ENCODE measurements around the gene DCST2. TPM values are rescaled to one million over a fixed set of nuclear protein-coding genes. Genes with fewer than 3 reads are reported as not detected.

DCST2 gene
- polyA plus RNA-seq, 1 donor = 4.1 TPM

DNA sequence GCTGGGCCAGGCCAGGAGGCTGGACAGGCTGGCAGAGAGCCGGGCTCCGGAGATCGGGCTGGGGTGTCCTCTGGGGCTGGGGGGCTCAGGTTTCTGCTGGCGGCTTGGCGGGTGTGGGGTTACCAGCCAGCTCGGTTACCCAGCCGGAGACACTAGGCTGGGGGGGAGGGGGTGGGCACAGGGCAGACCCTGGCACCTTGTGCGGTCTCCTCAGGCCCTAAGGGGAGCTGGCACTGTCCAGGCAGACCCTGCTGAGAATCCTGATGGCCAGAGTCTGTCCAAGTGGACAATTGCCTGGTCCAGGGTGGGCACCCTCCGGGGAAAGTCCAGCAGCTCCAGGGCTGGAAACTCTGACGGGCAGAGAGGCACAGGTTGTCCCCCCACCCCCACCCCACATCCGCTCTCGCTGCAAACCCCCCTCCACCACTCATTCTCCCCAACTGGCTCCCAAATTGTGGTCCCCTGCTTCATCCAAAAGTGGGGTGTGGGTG lies 24.3 kb downstream of the DCST2 start:
- WGBS (ENCODE audit: insufficient coverage, low lambda C conversion rate) = no CpG with 5 or more reads among the region's 12 CpGs
- H3K27me3 ChIP-seq (ENCODE audit: control insufficient read depth, insufficient read depth, low read length) = no peaks in the 10 kb centered on the region
- H3K9me3 ChIP-seq (ENCODE audit: control insufficient read depth, low read depth, low read length) = no peaks in the 10 kb centered on the region
- no peak for DNase-seq
- peaks cover 38% of the 10 kb centered on the region for H3K36me3 ChIP-seq (ENCODE audit: control insufficient read depth, insufficient read depth, low read length)
- peak overlapping the region; percentile 25 for H3K4me3 ChIP-seq (ENCODE audit: low read length)
- peak overlapping the region; percentile 69 for H3K27ac ChIP-seq (ENCODE audit: low read length)
- peaks cover 98% of the 10 kb centered on the region for H3K4me1 ChIP-seq (ENCODE audit: control insufficient read depth, insufficient read depth, low read length)

DNA sequence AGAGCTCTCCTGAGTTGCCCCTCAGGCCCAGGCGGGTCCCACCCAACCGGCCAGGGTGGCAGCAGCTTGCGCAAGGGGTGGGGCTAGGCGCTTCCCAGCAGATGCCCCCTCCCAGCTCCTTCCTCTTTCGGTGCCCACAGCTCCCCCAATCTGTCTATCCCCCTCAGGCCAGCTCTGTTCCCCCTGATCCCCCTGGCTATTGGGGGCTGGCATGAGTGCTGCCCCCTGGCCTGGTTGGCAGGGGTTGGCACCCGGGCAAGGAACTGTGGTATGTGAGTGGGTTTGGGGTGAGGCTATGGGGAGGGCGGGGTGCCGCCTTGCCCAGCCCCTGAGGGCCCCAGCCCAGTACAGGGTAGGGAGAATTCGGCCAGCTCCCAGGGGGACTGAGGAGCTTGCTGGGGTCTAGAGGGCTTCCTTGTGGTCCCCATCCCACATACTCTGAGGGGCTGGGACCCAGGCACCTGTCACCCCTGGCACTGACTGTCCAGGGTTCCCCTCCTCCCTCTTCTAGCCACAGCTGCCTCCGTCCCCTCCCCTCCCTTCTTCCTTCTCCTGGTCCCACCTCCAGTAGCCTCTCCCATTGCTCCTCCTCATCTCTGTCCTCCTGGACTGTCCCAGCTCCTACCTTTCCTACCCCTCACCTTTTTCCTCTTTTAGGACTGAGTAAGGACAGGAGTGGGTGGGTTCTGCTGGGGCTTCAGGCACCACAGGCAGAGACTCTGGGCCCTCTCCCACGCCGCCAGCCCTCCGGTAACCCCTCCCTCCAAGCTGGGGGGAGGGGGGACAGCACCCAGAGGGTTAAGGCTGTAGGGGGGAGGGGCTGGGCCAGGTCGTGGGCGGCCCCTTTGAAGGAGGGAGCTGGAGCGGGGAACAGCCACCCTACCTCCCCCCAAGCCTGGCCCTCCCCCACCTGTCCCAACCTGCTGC lies 25.3 kb downstream of the DCST2 start:
- H3K4me1 ChIP-seq (ENCODE audit: control insufficient read depth, insufficient read depth, low read length) = peaks cover 91% of the 10 kb centered on the region
- 43% methylated on average over 1 of the region's 16 CpGs for WGBS (ENCODE audit: insufficient coverage, low lambda C conversion rate)
- H3K27me3 ChIP-seq (ENCODE audit: control insufficient read depth, insufficient read depth, low read length) = no peaks in the 10 kb centered on the region
- DNase-seq = peak in 1 of 2 donors; percentile 46
- peaks cover 30% of the 10 kb centered on the region for H3K36me3 ChIP-seq (ENCODE audit: control insufficient read depth, insufficient read depth, low read length)
- no peaks in the 10 kb centered on the region for H3K9me3 ChIP-seq (ENCODE audit: control insufficient read depth, low read depth, low read length)
- H3K27ac ChIP-seq (ENCODE audit: low read length) = peak overlapping the region; percentile 69
- H3K4me3 ChIP-seq (ENCODE audit: low read length) = peak overlapping the region; percentile 25

DNA sequence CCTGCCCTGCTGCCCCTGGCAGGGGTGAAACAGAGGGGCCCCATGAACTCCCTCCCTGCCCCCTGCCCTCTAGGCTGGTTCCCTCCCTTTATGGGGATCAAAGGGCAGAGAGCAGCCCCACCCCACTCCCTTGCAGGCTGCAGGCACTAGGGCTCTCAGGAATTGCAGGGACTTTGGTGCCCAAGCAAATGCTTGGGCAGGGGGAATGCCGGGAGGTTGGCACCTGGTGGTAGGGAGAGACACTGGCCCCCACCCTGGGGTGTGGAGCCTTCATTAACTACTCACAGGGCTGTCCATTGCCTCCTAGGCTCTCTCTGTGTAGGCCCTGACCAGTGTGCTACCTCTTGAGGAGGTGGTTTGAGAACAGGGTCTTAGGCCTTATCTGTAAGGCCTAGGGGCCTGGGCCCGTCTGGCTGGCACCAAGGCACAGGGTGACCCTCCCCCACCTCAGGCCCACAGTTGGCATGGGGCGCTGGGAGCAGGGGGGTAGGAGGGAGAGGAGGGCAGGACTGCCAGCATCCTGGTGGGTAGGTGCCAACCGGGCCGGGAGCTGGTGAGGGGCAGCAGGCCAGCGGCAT lies 26.2 kb downstream of the DCST2 start:
- H3K4me3 ChIP-seq (ENCODE audit: low read length) = peak overlapping the region; percentile 25
- peak overlapping the region; percentile 69 for H3K27ac ChIP-seq (ENCODE audit: low read length)
- H3K9me3 ChIP-seq (ENCODE audit: control insufficient read depth, low read depth, low read length) = no peaks in the 10 kb centered on the region
- peak; percentile 78 to 88 for DNase-seq
- no CpG with 5 or more reads among the region's 6 CpGs for WGBS (ENCODE audit: insufficient coverage, low lambda C conversion rate)
- peaks cover 82% of the 10 kb centered on the region for H3K4me1 ChIP-seq (ENCODE audit: control insufficient read depth, insufficient read depth, low read length)
- no peaks in the 10 kb centered on the region for H3K27me3 ChIP-seq (ENCODE audit: control insufficient read depth, insufficient read depth, low read length)
- peaks cover 23% of the 10 kb centered on the region for H3K36me3 ChIP-seq (ENCODE audit: control insufficient read depth, insufficient read depth, low read length)

DNA sequence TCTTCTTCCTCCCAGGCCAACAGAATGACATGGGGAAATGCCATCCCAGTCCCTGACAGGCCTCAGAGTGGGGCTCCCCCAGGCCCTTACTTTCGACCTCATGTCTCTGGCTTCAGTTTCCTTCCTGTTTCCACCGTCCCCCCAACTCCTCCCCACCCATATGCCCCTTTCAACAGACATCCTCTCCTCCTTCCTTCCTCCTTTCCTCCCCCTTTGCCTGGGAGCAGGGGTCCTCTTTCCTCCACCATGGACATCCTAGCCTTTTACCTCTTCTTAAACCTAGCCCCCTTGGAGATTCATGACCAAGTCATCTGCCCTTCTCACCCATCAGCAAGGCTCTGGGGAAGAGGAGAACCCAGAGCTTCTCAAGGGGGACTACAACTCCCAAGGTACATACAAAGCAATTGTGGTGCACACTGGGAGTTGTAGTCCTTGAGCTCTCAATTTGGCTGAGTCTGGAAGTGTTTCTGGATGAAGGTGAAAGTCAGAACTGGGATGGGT lies 26.9 kb downstream of the DCST2 start:
- Histone ChIP-seq H3K27me3 (ENCODE audit: control insufficient read depth, insufficient read depth, low read length) (no peaks in the 10 kb centered on the region), H3K4me3 (ENCODE audit: low read length) (no peak overlapping the region), H3K27ac (ENCODE audit: low read length) (peak overlapping the region; percentile 69), H3K9me3 (ENCODE audit: control insufficient read depth, low read depth, low read length) (no peaks in the 10 kb centered on the region), H3K36me3 (ENCODE audit: control insufficient read depth, insufficient read depth, low read length) (peaks cover 18% of the 10 kb centered on the region), H3K4me1 (ENCODE audit: control insufficient read depth, insufficient read depth, low read length) (peaks cover 75% of the 10 kb centered on the region)
- DNase-seq = peak in 1 of 2 donors; percentile 44
- WGBS (ENCODE audit: insufficient coverage, low lambda C conversion rate) = no CpG with 5 or more reads among the region's 2 CpGs

DNA sequence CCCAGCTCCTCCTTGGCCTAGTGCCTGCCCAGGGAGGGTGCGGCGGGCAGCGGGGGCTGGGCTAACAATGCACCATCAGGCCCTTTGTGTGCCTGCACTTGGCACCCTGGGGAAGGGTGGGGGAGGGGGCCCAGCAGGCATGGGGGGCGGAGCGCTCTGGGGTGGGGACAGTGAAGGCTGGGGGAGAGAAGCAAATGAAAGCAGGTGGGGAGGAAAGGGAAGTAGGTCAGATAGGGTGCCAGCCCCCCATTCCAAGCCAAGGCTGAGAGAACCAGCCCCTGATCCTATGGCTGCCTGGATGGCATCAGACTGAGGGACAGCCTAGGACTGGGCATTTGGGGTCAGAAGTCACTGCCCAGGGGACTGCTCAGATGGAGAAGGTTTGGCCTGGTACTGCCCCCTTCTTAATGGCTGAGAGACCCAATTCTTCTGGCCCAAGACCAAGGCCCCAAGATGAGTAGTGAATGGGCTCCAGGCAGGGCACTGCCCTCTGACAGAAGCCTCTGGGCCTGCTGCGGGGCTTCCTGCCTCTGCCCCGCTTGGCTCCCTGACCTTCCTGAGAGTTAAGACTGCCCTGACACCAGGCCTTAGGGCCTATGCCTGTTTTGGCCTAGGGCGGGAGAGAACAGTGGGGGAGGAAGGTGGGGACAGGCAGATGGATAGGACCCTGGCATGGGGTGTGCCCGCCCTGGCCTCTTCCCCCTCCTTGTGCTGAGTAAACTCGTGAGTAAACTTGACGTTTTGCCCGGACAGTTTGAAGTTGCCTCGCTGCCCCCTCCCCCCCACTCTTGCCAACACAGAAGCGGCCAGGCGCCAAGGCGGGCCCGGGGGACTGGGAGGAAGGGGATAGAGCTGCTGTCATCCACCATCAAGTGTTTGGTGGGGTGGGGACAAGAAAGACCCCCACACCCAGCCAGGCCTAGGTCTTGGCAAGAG lies 28.2 kb downstream of the DCST2 start:
- Histone ChIP-seq H3K4me1 (ENCODE audit: control insufficient read depth, insufficient read depth, low read length) (peaks cover 62% of the 10 kb centered on the region), H3K27me3 (ENCODE audit: control insufficient read depth, insufficient read depth, low read length) (no peaks in the 10 kb centered on the region), H3K36me3 (ENCODE audit: control insufficient read depth, insufficient read depth, low read length) (peaks cover 10% of the 10 kb centered on the region), H3K9me3 (ENCODE audit: control insufficient read depth, low read depth, low read length) (no peaks in the 10 kb centered on the region), H3K4me3 (ENCODE audit: low read length) (peak overlapping the region; percentile 94), H3K27ac (ENCODE audit: low read length) (peak overlapping the region; percentile 85)
- no CpG with 5 or more reads among the region's 17 CpGs for WGBS (ENCODE audit: insufficient coverage, low lambda C conversion rate)
- DNase-seq = peak in 1 of 2 donors; percentile 33

DNA sequence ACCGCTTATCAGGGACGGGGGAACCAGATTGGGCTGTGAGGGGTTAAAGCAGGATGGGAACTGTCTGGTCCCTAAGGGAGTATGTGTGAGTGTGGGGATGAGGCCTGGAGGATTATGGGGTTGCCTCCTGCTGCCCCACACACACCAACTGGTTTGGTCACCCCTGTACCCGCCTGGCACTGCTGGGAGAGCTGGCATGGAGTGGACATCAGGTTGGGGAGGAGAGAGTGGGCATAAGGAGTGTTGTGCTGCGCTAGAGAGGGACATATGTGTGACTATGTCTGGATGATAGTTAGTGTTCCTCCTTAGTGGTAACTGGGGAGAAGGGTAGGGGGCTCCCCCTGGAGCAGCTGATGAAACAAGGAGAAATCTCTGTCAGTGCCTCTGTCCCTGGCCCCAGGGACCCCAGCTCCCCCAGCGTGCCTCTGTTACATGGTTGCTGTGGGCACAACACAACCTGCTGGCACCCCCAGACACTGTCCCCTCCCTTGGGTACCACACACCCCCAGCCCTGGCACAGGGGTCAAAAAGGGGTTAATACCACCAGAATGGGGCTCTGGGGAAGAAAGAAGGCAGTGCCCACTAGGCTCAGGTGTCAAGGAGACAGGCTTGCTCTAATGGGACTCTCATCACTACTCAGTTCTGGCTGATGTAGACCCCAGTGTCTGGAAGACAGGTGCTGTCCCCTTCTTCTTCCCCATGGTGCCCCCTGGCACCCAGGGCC lies 29.1 kb downstream of the DCST2 start:
- DNase-seq = no peak
- peaks cover 61% of the 10 kb centered on the region for H3K4me1 ChIP-seq (ENCODE audit: control insufficient read depth, insufficient read depth, low read length)
- H3K27me3 ChIP-seq (ENCODE audit: control insufficient read depth, insufficient read depth, low read length) = no peaks in the 10 kb centered on the region
- peak overlapping the region; percentile 94 for H3K4me3 ChIP-seq (ENCODE audit: low read length)
- H3K36me3 ChIP-seq (ENCODE audit: control insufficient read depth, insufficient read depth, low read length) = peaks cover 10% of the 10 kb centered on the region
- WGBS (ENCODE audit: insufficient coverage, low lambda C conversion rate) = no CpG with 5 or more reads among the region's 5 CpGs
- no peaks in the 10 kb centered on the region for H3K9me3 ChIP-seq (ENCODE audit: control insufficient read depth, low read depth, low read length)
- H3K27ac ChIP-seq (ENCODE audit: low read length) = peak overlapping the region; percentile 85

DNA sequence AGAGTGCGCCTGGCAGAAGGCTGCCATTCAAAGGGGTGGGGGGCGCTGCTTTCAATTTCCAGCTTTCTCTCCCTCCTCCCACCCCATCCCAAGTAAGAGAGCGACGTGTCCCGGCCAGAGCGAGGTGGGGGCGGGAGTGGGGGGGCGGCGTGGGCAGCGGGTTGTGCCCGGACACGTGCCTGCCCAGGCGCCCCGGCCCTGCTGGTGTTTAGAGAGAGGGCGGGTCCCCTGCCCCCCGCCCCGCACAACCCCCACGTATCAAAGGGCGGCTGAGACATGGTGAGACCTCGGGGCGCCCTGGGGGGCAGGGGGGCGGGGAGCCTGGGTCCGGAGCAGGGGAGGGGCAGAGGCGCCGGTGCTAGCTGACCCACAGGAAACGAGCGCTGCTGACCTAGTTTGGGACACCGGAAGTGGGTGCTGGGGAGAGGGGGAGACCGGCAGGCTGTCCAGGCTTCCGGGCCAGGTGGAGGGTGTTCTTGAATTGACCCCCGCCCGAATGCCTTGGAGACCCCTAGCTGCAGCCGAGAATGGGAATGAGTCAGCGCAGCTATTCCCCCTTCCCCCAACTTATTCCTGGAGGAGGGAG lies 29.7 kb downstream of the DCST2 start:
- Histone ChIP-seq H3K4me3 (ENCODE audit: low read length) (peak overlapping the region; percentile 94), H3K36me3 (ENCODE audit: control insufficient read depth, insufficient read depth, low read length) (peaks cover 10% of the 10 kb centered on the region), H3K27me3 (ENCODE audit: control insufficient read depth, insufficient read depth, low read length) (no peaks in the 10 kb centered on the region), H3K27ac (ENCODE audit: low read length) (peak overlapping the region; percentile 85), H3K9me3 (ENCODE audit: control insufficient read depth, low read depth, low read length) (peaks cover 2% of the 10 kb centered on the region), H3K4me1 (ENCODE audit: control insufficient read depth, insufficient read depth, low read length) (peaks cover 60% of the 10 kb centered on the region)
- no CpG with 5 or more reads among the region's 34 CpGs for WGBS (ENCODE audit: insufficient coverage, low lambda C conversion rate)
- peak; percentile 56 to 80 for DNase-seq

DNA sequence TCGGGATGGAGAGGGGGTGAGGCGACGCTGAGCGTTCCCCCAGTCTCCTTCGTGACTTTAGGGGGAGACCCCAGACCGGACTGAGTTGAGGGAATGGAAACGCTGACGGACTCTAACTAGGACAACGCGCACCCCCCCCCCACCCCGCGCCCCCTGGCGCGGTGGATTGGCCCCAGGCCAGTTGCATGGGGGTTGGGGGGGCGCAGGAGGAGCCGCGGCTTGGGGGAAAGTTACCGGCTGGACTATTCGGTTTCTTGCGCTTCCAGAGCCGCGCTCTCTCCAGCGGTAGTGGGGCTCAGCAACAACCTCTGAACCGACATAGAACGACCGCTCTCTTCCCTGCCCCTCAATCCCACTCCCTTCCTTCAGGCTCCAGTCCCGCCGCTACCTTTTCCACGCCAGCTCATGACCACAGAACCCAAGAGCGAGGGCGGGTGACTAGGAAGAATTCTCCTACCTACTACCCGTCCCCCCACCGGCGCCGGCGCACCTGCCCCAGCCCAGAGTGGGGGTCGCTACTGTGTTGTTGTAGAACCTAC lies 30.3 kb downstream of the DCST2 start:
- no CpG with 5 or more reads among the region's 37 CpGs for WGBS (ENCODE audit: insufficient coverage, low lambda C conversion rate)
- H3K27ac ChIP-seq (ENCODE audit: low read length) = peak overlapping the region; percentile 85
- DNase-seq = no peak
- H3K27me3 ChIP-seq (ENCODE audit: control insufficient read depth, insufficient read depth, low read length) = no peaks in the 10 kb centered on the region
- peaks cover 2% of the 10 kb centered on the region for H3K9me3 ChIP-seq (ENCODE audit: control insufficient read depth, low read depth, low read length)
- H3K4me3 ChIP-seq (ENCODE audit: low read length) = peak overlapping the region; percentile 94
- H3K4me1 ChIP-seq (ENCODE audit: control insufficient read depth, insufficient read depth, low read length) = peaks cover 56% of the 10 kb centered on the region
- peaks cover 10% of the 10 kb centered on the region for H3K36me3 ChIP-seq (ENCODE audit: control insufficient read depth, insufficient read depth, low read length)
